ENCODE measurements around the gene OSBPL2. TPM values are rescaled to one million over a fixed set of nuclear protein-coding genes. Genes with fewer than 3 reads are reported as not detected.
A peak's percentile ranks its signal among the peaks of the same experiment; 100 is the strongest.

OSBPL2 gene
- total and polyA plus RNA-seq, 4 donors, result 9.9 to 19.7 (median 12.3) TPM

GRCh38 chr20:62305149-62305764 is 66.9 kb downstream of the OSBPL2 start:
- Histone ChIP-seq H3K4me1 (ENCODE audit: control insufficient read depth in 4 of 4, insufficient read depth in 4 of 4, low read length in 3 of 4) (peaks cover 13 to 37% (median 31%) of the 10 kb centered on the region in 4 donors), H3K27me3 (ENCODE audit: control insufficient read depth in 4 of 4, insufficient read depth in 4 of 4, low read length in 3 of 4) (no peaks in the 10 kb centered on the region), H3K9me3 (ENCODE audit: control insufficient read depth in 4 of 4, low read length in 3 of 4) (no peaks in the 10 kb centered on the region), H3K9ac (ENCODE audit: low read depth in 1 of 2, low read length in 2 of 2) (peak overlapping the region in 1 of 2 donors; percentile 75), H3K27ac (ENCODE audit: low read depth in 1 of 2, low read length in 2 of 2) (peak overlapping the region; percentile 100), H3K4me3 (ENCODE audit: low read depth in 1 of 3, low read length in 3 of 3) (peak overlapping the region in 1 of 3 donors; percentile 85), H3K36me3 (ENCODE audit: control insufficient read depth in 4 of 4, insufficient read depth in 3 of 4, low read depth in 1 of 4, low read length in 3 of 4) (peaks cover 20 to 35% (median 27%) of the 10 kb centered on the region in 4 donors)
- no peak for DNase-seq (ENCODE audit: low spot score)
- 62% methylated on average over 18 of the region's 18 CpGs for WGBS
- TF ChIP-seq FOXA2 (IDR thresholded peaks at IDR 0.05) (no peak), RXRA (IDR thresholded peaks at IDR 0.05) (peak; percentile 46 to 50), ZBTB33 (IDR thresholded peaks at IDR 0.05) (no peak), YY1 (IDR thresholded peaks at IDR 0.05) (peak; percentile 19), CTCF (IDR thresholded peaks at IDR 0.05; ENCODE audit: low read depth, low read length, missing input control) (no peak)

- H3K4me3 ChIP-seq (ENCODE audit: low read depth in 1 of 3, low read length in 3 of 3), result no peak overlapping the region
- no peaks in the 10 kb centered on the region for H3K9me3 ChIP-seq (ENCODE audit: control insufficient read depth in 4 of 4, low read length in 3 of 4)
- peaks cover 20 to 39% (median 28%) of the 10 kb centered on the region in 4 donors for H3K36me3 ChIP-seq (ENCODE audit: control insufficient read depth in 4 of 4, insufficient read depth in 3 of 4, low read depth in 1 of 4, low read length in 3 of 4)
- no peaks in the 10 kb centered on the region for H3K27me3 ChIP-seq (ENCODE audit: control insufficient read depth in 4 of 4, insufficient read depth in 4 of 4, low read length in 3 of 4)
- 80% methylated on average over 33 of the region's 33 CpGs for WGBS
- peak overlapping the region; percentile 100 for H3K27ac ChIP-seq (ENCODE audit: low read depth in 1 of 2, low read length in 2 of 2)
- no peak for DNase-seq (ENCODE audit: low spot score)
- no peak overlapping the region for H3K9ac ChIP-seq (ENCODE audit: low read depth in 1 of 2, low read length in 2 of 2)
- TF ChIP-seq JUND (IDR thresholded peaks at IDR 0.05) (no peak), NR2F2 (IDR thresholded peaks at IDR 0.05) (no peak), FOXA1 (IDR thresholded peaks at IDR 0.05) (no peak), EGR1 (IDR thresholded peaks at IDR 0.05; ENCODE audit: low read depth in 2 of 2) (no peak), TAF1 (conservative IDR thresholded peaks at IDR 0.05) (no peak), RAD21 (IDR thresholded peaks at IDR 0.05) (no peak), FOXA2 (IDR thresholded peaks at IDR 0.05) (no peak), HNF4G (IDR thresholded peaks at IDR 0.05) (no peak), ATF3 (IDR thresholded peaks at IDR 0.05) (no peak), MAX (IDR thresholded peaks at IDR 0.05) (no peak), YY1 (IDR thresholded peaks at IDR 0.05) (no peak), CTCF (IDR thresholded peaks at IDR 0.05; ENCODE audit: low read depth, low read length, missing input control) (no peak), SP1 (IDR thresholded peaks at IDR 0.05) (no peak), GABPA (IDR thresholded peaks at IDR 0.05 in 1 of 2, conservative IDR thresholded peaks at IDR 0.05 in 1 of 2) (no peak), ZBTB33 (IDR thresholded peaks at IDR 0.05) (no peak), RXRA (IDR thresholded peaks at IDR 0.05) (no peak)
- peaks cover 13 to 37% (median 31%) of the 10 kb centered on the region in 4 donors for H3K4me1 ChIP-seq (ENCODE audit: control insufficient read depth in 4 of 4, insufficient read depth in 4 of 4, low read length in 3 of 4)
Measured at GRCh38 chr20:62305765-62306413, 67.6 kb downstream of the OSBPL2 start.

Measured in liver (tissue), 9 donors.